Measurements from ENCODE around the gene MEN1. TPM values are rescaled to one million over a fixed set of nuclear protein-coding genes. Genes with fewer than 3 reads are reported as not detected.

The MEN1 gene
- total and polyA plus RNA-seq, 9 of the 15 experiments (the other 6 are each of a cell fraction or from before 2014, with no cell fraction given) = 3.4 to 57.2 (median 19.3) TPM

DNA sequence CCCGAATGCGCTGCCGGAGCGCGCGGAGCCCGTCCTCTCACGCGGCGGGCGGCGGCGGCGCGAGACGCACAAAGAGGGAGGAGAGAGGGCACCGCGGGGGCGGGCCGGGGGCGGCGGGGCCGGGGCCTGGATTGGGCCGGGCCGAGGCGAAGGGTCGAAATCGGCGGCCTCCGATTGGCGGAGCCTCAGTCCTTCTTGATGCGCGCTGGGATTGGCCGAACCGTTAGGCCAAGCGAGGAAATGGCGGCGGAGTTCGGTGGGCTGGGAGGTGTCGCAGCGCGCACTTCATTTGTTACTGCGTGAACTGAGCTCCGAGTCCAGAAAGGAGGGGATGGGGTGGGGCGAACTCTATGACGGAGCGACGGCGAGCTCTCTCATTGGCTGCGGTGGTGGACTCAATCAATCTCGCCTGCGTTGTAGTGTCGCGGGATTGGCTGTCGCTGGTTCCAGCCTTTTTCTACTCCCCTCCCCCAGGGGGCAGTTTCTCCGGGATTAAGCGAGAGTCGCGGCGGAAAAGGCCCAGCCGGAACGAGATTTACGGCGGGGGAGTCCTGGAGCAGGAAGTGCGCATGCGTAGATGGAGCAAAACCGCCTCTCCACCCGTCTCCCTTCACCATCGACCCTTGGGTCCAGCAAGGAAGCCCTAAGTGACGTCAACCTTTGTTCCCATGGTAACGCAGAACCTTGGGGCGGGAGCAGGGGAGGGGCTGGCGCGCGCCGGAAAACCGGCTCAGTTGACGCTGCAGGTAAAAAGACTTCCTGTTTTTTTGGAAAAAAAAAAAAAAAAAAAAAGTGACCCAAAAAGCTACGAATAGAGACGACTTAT is 31.7 kb downstream of the MEN1 start, which contains the start of gene SF1 (continued):
- TF ChIP-seq SETDB1 (IDR thresholded peaks at IDR 0.05; ENCODE audit: low read length) (no peak), POLR2AphosphoS5 (IDR thresholded peaks at IDR 0.05; ENCODE audit: control insufficient read depth, insufficient read depth, low read depth, low read length) (peak; percentile 83), ERF (CRISPR knock-in tag; IDR thresholded peaks at IDR 0.05) (no peak), POLR2H (tag; IDR thresholded peaks at IDR 0.05; ENCODE audit: low read depth) (peak; percentile 93), HSF4 (CRISPR knock-in tag; IDR thresholded peaks at IDR 0.05; ENCODE audit: borderline replicate concordance) (no peak), CHD2 (IDR thresholded peaks at IDR 0.05; ENCODE audit: low read depth, low read length) (peak; percentile 99), ZSCAN29 (IDR thresholded peaks at IDR 0.05) (no peak), NFRKB (IDR thresholded peaks at IDR 0.05; ENCODE audit: low read depth) (peak; percentile 44; the same call in 1 of the 2 replicates), TCF3 (CRISPR knock-in tag; IDR thresholded peaks at IDR 0.05) (no peak), CAMTA2 (CRISPR knock-in tag; conservative IDR thresholded peaks at IDR 0.05) (no peak)
- TF ChIP-seq, protein P1, sequence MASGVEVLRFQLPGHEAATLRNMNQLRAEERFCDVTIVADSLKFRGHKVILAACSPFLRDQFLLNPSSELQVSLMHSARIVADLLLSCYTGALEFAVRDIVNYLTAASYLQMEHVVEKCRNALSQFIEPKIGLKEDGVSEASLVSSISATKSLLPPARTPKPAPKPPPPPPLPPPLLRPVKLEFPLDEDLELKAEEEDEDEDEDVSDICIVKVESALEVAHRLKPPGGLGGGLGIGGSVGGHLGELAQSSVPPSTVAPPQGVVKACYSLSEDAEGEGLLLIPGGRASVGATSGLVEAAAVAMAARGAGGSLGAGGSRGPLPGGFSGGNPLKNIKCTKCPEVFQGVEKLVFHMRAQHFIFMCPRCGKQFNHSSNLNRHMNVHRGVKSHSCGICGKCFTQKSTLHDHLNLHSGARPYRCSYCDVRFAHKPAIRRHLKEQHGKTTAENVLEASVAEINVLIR (CRISPR knock-in tag; IDR thresholded peaks at IDR 0.05) = peak; percentile 70
- TF ChIP-seq, protein P2, sequence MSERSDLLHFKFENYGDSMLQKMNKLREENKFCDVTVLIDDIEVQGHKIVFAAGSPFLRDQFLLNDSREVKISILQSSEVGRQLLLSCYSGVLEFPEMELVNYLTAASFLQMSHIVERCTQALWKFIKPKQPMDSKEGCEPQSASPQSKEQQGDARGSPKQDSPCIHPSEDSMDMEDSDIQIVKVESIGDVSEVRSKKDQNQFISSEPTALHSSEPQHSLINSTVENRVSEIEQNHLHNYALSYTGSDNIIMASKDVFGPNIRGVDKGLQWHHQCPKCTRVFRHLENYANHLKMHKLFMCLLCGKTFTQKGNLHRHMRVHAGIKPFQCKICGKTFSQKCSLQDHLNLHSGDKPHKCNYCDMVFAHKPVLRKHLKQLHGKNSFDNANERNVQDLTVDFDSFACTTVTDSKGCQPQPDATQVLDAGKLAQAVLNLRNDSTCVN (CRISPR knock-in tag; IDR thresholded peaks at IDR 0.05) = no peak
- TF ChIP-seq, protein P3, sequence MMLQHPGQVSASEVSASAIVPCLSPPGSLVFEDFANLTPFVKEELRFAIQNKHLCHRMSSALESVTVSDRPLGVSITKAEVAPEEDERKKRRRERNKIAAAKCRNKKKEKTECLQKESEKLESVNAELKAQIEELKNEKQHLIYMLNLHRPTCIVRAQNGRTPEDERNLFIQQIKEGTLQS (IDR thresholded peaks at IDR 0.05) = peak; percentile 89
- TF ChIP-seq, protein P3 (CRISPR knock-in tag; conservative IDR thresholded peaks at IDR 0.05) = 0 out of 2 replicates have a peak, but pooled peaks have one; percentile 25
- TF ChIP-seq, protein P4, sequence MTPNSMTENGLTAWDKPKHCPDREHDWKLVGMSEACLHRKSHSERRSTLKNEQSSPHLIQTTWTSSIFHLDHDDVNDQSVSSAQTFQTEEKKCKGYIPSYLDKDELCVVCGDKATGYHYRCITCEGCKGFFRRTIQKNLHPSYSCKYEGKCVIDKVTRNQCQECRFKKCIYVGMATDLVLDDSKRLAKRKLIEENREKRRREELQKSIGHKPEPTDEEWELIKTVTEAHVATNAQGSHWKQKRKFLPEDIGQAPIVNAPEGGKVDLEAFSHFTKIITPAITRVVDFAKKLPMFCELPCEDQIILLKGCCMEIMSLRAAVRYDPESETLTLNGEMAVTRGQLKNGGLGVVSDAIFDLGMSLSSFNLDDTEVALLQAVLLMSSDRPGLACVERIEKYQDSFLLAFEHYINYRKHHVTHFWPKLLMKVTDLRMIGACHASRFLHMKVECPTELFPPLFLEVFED (CRISPR knock-in tag; conservative IDR thresholded peaks at IDR 0.05) = no peak
- TF ChIP-seq, protein P5, sequence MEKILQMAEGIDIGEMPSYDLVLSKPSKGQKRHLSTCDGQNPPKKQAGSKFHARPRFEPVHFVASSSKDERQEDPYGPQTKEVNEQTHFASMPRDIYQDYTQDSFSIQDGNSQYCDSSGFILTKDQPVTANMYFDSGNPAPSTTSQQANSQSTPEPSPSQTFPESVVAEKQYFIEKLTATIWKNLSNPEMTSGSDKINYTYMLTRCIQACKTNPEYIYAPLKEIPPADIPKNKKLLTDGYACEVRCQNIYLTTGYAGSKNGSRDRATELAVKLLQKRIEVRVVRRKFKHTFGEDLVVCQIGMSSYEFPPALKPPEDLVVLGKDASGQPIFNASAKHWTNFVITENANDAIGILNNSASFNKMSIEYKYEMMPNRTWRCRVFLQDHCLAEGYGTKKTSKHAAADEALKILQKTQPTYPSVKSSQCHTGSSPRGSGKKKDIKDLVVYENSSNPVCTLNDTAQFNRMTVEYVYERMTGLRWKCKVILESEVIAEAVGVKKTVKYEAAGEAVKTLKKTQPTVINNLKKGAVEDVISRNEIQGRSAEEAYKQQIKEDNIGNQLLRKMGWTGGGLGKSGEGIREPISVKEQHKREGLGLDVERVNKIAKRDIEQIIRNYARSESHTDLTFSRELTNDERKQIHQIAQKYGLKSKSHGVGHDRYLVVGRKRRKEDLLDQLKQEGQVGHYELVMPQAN (IDR thresholded peaks at IDR 0.05; ENCODE audit: borderline replicate concordance) = 0 out of 2 replicates have a peak, but pooled peaks have one; percentile 9
- TF ChIP-seq, protein P6, sequence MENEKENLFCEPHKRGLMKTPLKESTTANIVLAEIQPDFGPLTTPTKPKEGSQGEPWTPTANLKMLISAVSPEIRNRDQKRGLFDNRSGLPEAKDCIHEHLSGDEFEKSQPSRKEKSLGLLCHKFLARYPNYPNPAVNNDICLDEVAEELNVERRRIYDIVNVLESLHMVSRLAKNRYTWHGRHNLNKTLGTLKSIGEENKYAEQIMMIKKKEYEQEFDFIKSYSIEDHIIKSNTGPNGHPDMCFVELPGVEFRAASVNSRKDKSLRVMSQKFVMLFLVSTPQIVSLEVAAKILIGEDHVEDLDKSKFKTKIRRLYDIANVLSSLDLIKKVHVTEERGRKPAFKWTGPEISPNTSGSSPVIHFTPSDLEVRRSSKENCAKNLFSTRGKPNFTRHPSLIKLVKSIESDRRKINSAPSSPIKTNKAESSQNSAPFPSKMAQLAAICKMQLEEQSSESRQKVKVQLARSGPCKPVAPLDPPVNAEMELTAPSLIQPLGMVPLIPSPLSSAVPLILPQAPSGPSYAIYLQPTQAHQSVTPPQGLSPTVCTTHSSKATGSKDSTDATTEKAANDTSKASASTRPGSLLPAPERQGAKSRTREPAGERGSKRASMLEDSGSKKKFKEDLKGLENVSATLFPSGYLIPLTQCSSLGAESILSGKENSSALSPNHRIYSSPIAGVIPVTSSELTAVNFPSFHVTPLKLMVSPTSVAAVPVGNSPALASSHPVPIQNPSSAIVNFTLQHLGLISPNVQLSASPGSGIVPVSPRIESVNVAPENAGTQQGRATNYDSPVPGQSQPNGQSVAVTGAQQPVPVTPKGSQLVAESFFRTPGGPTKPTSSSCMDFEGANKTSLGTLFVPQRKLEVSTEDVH (IDR thresholded peaks at IDR 0.05; ENCODE audit: low read depth, partially characterized antibody) = peak; percentile 17
